ENCODE results near the gene HERC3. TPM values are rescaled to one million over a fixed set of nuclear protein-coding genes. Genes with fewer than 3 reads are reported as not detected.

HERC3 gene
- total and polyA plus RNA-seq, 2 experiments from 2014 or later, result 2.2 to 2.4 TPM

DNA sequence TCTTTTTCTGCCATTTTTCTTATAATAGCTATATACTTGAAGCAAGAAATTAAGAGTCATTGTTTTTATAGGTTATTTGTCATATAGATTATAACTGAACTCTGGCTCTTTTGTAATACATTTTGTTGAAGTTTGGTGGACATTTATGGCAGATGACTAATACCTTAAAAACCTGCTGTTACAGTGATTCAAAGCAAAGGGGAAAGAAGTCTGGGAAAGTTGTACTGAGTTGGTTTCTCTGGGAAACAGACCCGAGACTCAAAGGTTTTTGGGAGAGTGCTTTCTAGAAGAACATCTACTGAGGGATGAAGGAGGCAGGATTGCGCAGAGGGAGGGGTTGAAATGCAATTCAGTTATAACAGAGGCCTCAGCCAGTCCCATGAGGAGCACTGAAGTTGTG is 69.5 kb downstream of the HERC3 start:
- no peak overlapping the region for H3K4me3 Mint-ChIP-seq
- DNase-seq (ENCODE audit: low spot score) (no peak), ATAC-seq (no peak)
- no peaks in the 10 kb centered on the region for H3K9me3 Mint-ChIP-seq
- Histone ChIP-seq H3K4me2 (no peak overlapping the region), H3K9me2 (ENCODE audit: insufficient read depth) (no peaks in the 10 kb centered on the region), H3K79me2 (replicated peaks; ENCODE audit: insufficient read depth) (no peaks in the 10 kb centered on the region), H3K4me3 (no peak overlapping the region), H3K4me1 (ENCODE audit: insufficient read depth) (no peaks in the 10 kb centered on the region), H2AFZ (no peak overlapping the region), H3K27ac (ENCODE audit: low read depth) (no peak overlapping the region), H3F3A (replicated peaks; ENCODE audit: low read depth) (no peaks in the 10 kb centered on the region), H3K36me3 (ENCODE audit: insufficient read depth) (no peaks in the 10 kb centered on the region), H3K27me3 (ENCODE audit: insufficient read depth) (no peaks in the 10 kb centered on the region), H4K20me1 (replicated peaks; ENCODE audit: insufficient read depth) (no peaks in the 10 kb centered on the region)
- H3K27me3 Mint-ChIP-seq (ENCODE audit: insufficient read depth, low read depth, poor library complexity), result no peaks in the 10 kb centered on the region
- TF ChIP-seq STAT1 (IDR thresholded peaks at IDR 0.05; ENCODE audit: unreplicated experiment) (no peak), JUNB (IDR thresholded peaks at IDR 0.05; ENCODE audit: unreplicated experiment) (no peak), EZH2 (IDR thresholded peaks at IDR 0.05; ENCODE audit: low read depth, unreplicated experiment) (no peak), ZNF114 (CRISPR knock-in tag; IDR thresholded peaks at IDR 0.05) (no peak), NANOG (IDR thresholded peaks at IDR 0.05; ENCODE audit: borderline replicate concordance) (no peak), ZNF331 (CRISPR knock-in tag; IDR thresholded peaks at IDR 0.05; ENCODE audit: low read depth) (no peak), POLR2AphosphoS5 (IDR thresholded peaks at IDR 0.05; ENCODE audit: low read depth) (no peak), EZH2phosphoT487 (IDR thresholded peaks at IDR 0.05; ENCODE audit: unreplicated experiment) (no peak), CREB1 (CRISPR knock-in tag; IDR thresholded peaks at IDR 0.05; ENCODE audit: low read depth) (no peak)
- TF ChIP-seq, protein P1, sequence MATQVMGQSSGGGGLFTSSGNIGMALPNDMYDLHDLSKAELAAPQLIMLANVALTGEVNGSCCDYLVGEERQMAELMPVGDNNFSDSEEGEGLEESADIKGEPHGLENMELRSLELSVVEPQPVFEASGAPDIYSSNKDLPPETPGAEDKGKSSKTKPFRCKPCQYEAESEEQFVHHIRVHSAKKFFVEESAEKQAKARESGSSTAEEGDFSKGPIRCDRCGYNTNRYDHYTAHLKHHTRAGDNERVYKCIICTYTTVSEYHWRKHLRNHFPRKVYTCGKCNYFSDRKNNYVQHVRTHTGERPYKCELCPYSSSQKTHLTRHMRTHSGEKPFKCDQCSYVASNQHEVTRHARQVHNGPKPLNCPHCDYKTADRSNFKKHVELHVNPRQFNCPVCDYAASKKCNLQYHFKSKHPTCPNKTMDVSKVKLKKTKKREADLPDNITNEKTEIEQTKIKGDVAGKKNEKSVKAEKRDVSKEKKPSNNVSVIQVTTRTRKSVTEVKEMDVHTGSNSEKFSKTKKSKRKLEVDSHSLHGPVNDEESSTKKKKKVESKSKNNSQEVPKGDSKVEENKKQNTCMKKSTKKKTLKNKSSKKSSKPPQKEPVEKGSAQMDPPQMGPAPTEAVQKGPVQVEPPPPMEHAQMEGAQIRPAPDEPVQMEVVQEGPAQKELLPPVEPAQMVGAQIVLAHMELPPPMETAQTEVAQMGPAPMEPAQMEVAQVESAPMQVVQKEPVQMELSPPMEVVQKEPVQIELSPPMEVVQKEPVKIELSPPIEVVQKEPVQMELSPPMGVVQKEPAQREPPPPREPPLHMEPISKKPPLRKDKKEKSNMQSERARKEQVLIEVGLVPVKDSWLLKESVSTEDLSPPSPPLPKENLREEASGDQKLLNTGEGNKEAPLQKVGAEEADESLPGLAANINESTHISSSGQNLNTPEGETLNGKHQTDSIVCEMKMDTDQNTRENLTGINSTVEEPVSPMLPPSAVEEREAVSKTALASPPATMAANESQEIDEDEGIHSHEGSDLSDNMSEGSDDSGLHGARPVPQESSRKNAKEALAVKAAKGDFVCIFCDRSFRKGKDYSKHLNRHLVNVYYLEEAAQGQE (IDR thresholded peaks at IDR 0.05; ENCODE audit: unreplicated experiment), result no peak
- TF ChIP-seq, protein P2, sequence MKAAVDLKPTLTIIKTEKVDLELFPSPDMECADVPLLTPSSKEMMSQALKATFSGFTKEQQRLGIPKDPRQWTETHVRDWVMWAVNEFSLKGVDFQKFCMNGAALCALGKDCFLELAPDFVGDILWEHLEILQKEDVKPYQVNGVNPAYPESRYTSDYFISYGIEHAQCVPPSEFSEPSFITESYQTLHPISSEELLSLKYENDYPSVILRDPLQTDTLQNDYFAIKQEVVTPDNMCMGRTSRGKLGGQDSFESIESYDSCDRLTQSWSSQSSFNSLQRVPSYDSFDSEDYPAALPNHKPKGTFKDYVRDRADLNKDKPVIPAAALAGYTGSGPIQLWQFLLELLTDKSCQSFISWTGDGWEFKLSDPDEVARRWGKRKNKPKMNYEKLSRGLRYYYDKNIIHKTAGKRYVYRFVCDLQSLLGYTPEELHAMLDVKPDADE (IDR thresholded peaks at IDR 0.05), result no peak
- TF ChIP-seq, protein P3, sequence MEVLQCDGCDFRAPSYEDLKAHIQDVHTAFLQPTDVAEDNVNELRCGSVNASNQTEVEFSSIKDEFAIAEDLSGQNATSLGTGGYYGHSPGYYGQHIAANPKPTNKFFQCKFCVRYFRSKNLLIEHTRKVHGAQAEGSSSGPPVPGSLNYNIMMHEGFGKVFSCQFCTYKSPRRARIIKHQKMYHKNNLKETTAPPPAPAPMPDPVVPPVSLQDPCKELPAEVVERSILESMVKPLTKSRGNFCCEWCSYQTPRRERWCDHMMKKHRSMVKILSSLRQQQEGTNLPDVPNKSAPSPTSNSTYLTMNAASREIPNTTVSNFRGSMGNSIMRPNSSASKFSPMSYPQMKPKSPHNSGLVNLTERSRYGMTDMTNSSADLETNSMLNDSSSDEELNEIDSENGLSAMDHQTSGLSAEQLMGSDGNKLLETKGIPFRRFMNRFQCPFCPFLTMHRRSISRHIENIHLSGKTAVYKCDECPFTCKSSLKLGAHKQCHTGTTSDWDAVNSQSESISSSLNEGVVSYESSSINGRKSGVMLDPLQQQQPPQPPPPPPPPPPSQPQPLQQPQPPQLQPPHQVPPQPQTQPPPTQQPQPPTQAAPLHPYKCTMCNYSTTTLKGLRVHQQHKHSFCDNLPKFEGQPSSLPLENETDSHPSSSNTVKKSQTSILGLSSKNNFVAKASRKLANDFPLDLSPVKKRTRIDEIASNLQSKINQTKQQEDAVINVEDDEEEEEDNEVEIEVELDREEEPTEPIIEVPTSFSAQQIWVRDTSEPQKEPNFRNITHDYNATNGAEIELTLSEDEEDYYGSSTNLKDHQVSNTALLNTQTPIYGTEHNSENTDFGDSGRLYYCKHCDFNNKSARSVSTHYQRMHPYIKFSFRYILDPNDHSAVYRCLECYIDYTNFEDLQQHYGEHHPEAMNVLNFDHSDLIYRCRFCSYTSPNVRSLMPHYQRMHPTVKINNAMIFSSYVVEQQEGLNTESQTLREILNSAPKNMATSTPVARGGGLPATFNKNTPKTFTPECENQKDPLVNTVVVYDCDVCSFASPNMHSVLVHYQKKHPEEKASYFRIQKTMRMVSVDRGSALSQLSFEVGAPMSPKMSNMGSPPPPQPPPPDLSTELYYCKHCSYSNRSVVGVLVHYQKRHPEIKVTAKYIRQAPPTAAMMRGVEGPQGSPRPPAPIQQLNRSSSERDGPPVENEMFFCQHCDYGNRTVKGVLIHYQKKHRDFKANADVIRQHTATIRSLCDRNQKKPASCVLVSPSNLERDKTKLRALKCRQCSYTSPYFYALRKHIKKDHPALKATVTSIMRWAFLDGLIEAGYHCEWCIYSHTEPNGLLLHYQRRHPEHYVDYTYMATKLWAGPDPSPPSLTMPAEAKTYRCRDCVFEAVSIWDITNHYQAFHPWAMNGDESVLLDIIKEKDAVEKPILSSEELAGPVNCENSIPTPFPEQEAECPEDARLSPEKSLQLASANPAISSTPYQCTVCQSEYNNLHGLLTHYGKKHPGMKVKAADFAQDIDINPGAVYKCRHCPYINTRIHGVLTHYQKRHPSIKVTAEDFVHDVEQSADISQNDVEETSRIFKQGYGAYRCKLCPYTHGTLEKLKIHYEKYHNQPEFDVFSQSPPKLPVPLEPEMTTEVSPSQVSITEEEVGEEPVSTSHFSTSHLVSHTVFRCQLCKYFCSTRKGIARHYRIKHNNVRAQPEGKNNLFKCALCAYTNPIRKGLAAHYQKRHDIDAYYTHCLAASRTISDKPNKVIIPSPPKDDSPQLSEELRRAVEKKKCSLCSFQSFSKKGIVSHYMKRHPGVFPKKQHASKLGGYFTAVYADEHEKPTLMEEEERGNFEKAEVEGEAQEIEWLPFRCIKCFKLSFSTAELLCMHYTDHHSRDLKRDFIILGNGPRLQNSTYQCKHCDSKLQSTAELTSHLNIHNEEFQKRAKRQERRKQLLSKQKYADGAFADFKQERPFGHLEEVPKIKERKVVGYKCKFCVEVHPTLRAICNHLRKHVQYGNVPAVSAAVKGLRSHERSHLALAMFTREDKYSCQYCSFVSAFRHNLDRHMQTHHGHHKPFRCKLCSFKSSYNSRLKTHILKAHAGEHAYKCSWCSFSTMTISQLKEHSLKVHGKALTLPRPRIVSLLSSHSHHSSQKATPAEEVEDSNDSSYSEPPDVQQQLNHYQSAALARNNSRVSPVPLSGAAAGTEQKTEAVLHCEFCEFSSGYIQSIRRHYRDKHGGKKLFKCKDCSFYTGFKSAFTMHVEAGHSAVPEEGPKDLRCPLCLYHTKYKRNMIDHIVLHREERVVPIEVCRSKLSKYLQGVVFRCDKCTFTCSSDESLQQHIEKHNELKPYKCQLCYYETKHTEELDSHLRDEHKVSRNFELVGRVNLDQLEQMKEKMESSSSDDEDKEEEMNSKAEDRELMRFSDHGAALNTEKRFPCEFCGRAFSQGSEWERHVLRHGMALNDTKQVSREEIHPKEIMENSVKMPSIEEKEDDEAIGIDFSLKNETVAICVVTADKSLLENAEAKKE (CRISPR knock-in tag; IDR thresholded peaks at IDR 0.05), result no peak
- TF ChIP-seq, protein P4, sequence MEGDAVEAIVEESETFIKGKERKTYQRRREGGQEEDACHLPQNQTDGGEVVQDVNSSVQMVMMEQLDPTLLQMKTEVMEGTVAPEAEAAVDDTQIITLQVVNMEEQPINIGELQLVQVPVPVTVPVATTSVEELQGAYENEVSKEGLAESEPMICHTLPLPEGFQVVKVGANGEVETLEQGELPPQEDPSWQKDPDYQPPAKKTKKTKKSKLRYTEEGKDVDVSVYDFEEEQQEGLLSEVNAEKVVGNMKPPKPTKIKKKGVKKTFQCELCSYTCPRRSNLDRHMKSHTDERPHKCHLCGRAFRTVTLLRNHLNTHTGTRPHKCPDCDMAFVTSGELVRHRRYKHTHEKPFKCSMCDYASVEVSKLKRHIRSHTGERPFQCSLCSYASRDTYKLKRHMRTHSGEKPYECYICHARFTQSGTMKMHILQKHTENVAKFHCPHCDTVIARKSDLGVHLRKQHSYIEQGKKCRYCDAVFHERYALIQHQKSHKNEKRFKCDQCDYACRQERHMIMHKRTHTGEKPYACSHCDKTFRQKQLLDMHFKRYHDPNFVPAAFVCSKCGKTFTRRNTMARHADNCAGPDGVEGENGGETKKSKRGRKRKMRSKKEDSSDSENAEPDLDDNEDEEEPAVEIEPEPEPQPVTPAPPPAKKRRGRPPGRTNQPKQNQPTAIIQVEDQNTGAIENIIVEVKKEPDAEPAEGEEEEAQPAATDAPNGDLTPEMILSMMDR (conservative IDR thresholded peaks at IDR 0.05; ENCODE audit: low read depth in 2 of 2), result no peak
- H3K4me1 Mint-ChIP-seq, result peaks cover 15% of the 10 kb centered on the region
- H3K36me3 Mint-ChIP-seq (ENCODE audit: low read depth), result no peaks in the 10 kb centered on the region
- no peak overlapping the region for H3K27ac Mint-ChIP-seq
